ENCODE data around the gene POMT2. TPM values are rescaled to one million over a fixed set of nuclear protein-coding genes. Genes with fewer than 3 reads are reported as not detected.

Gene POMT2
- polyA plus RNA-seq, 10 donors: 15.3 to 34.0 (median 28.2) TPM

GRCh38 chr14:77241955-77242354, 78.7 kb downstream of the POMT2 start:
- no peak for DNase-seq

- DNase-seq: no peak
Observed at GRCh38 chr14:77240336-77240915, 80.3 kb downstream of the POMT2 start.

- DNase-seq: no peak
Observed at GRCh38 chr14:77239412-77239811, 81.3 kb downstream of the POMT2 start.

GRCh38 chr14:77238996-77239395, 81.7 kb downstream of the POMT2 start:
- no peak for DNase-seq

GRCh38 chr14:77238356-77238755, 82.3 kb downstream of the POMT2 start:
- no peak for DNase-seq

- DNase-seq: no peak
Observed at GRCh38 chr14:77236814-77237213, 83.9 kb downstream of the POMT2 start.

GRCh38 chr14:77231721-77232120, 89.0 kb downstream of the POMT2 start:
- DNase-seq: no peak

GRCh38 chr14:77230914-77231313, 89.8 kb downstream of the POMT2 start:
- no peak for DNase-seq

- no peak for DNase-seq
Observed at GRCh38 chr14:77228056-77228455, 92.6 kb downstream of the POMT2 start.

- DNase-seq: no peak
Observed at GRCh38 chr14:77225892-77226557, 94.7 kb downstream of the POMT2 start.

- DNase-seq: no peak
Observed at GRCh38 chr14:77225254-77225653, 95.4 kb downstream of the POMT2 start.

Other genes with a start within 250 kb of the POMT2 start
- 10 to 100 TPM; 10.3 to 31.0 (median 20.9) TPM for gene CIPC, start 222.6 kb downstream of the POMT2 start, polyA plus RNA-seq (ENCODE audit: insufficient read length in 10 of 10)
- under 1 TPM; 0.36 to 0.76 (median 0.52) TPM for gene ZDHHC22, start 179.1 kb downstream of the POMT2 start, polyA plus RNA-seq (ENCODE audit: insufficient read length in 10 of 10)
- gene TMEM63C, start 139.1 kb downstream of the POMT2 start, polyA plus RNA-seq (ENCODE audit: insufficient read length in 10 of 10): 1 to 10 TPM in 4 of 10 donors, under 1 TPM in 6; 0.35 to 2.5 (median 0.84) TPM
- not detected for gene NGB, start 49.7 kb downstream of the POMT2 start, polyA plus RNA-seq (ENCODE audit: insufficient read length in 10 of 10)
- gene GSTZ1, start 153 bp upstream of the POMT2 start, polyA plus RNA-seq (ENCODE audit: insufficient read length in 10 of 10): 10 to 100 TPM; 16.9 to 27.7 (median 21.5) TPM
- gene TMED8, start 56.2 kb upstream of the POMT2 start, polyA plus RNA-seq (ENCODE audit: insufficient read length in 10 of 10): 1 to 10 TPM; 4.2 to 8.1 (median 6.2) TPM
- gene SAMD15, start 56.5 kb upstream of the POMT2 start, polyA plus RNA-seq (ENCODE audit: insufficient read length in 10 of 10): under 1 TPM; 0.09 to 0.75 (median 0.51) TPM
- gene NOXRED1, start 102.6 kb upstream of the POMT2 start, polyA plus RNA-seq (ENCODE audit: insufficient read length in 10 of 10): under 1 TPM; 0.11 to 0.68 (median 0.29) TPM
- 10 to 100 TPM; 18.2 to 27.9 (median 22.3) TPM for gene VIPAS39, start 136.7 kb upstream of the POMT2 start, polyA plus RNA-seq (ENCODE audit: insufficient read length in 10 of 10)
- 100 to 1,000 TPM; 109 to 155 (median 131) TPM for gene AHSA1, start 137.2 kb upstream of the POMT2 start, polyA plus RNA-seq (ENCODE audit: insufficient read length in 10 of 10)
- gene ISM2, start 177.9 kb upstream of the POMT2 start, polyA plus RNA-seq (ENCODE audit: insufficient read length in 10 of 10): 1 to 10 TPM in 1 of 10 donors, under 1 TPM in 7, not detected in 2; 0.09 to 1.4 (median 0.15) TPM

Data from muscle of back (tissue), 11 donors.